Measurements from ENCODE around the gene BBS5.

DNA sequence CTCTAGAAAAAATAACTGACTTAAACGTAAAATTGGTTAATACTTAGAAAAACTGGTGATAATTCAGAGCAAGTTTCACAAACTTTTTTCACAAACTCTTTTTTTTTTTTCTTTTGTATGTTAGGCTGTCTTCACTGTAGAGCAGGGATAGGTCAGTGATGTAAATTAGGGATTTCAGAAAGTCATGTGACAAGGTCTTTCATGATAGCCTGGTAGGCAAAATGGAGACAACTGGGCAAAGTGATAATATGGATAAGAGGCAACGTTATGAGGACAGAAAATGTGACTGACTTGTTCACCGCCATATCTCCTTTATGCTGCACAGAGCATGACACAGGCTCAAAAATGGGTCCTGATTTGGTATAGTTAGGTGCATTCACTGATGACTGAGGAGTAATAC, 39.4 kb upstream of the BBS5 start:
- TF ChIP-seq CTCF (IDR thresholded peaks at IDR 0.05; ENCODE audit: poor library complexity, severe bottlenecking): no peak
- TF ChIP-seq POLR2AphosphoS5 (IDR thresholded peaks at IDR 0.05): no peak
- TF ChIP-seq RAD21 (conservative IDR thresholded peaks at IDR 0.05): no peak
- no peak for TF ChIP-seq REST (IDR thresholded peaks at IDR 0.05; ENCODE audit: borderline replicate concordance)
- no peak for TF ChIP-seq EZH2 (IDR thresholded peaks at IDR 0.05; ENCODE audit: borderline replicate concordance, insufficient read depth, low read length, poor library complexity, severe bottlenecking)
- no peak for TF ChIP-seq EP300 (conservative IDR thresholded peaks at IDR 0.05; ENCODE audit: poor library complexity, severe bottlenecking)
- no peak for TF ChIP-seq SMC3 (conservative IDR thresholded peaks at IDR 0.05; ENCODE audit: poor library complexity)
- TF ChIP-seq TAF1 (IDR thresholded peaks at IDR 0.05; ENCODE audit: low read depth): no peak

All from neural cell (in vitro differentiated cells).